Endothelial cell of umbilical vein (primary cell): Measurements from ENCODE around the gene MDFIC. TPM values are rescaled to one million over a fixed set of nuclear protein-coding genes. Genes with fewer than 3 reads are reported as not detected.

Experiments
- BruUV-seq: library from RNA; stranded (reverse); fragments of 400-500 nt; replicated peaks from 2 replicates; lab custom pipeline; 2021; lab: Mats Ljungman, UMichigan
- CTCF ChIA-PET: fragments of 300-600, 350-600 bp; sonication (Branson Sonifier 250); formaldehyde crosslinking; loops from one replicate; lab custom pipeline; 2021; ENCODE audit warnings: antibody characterized with exemption, inconsistent platforms; lab: Charles Lee
- POLR2A ChIA-PET: fragments of 300-600, 350-600 bp; sonication (Branson Sonifier 250); formaldehyde crosslinking; loops from one replicate; lab custom pipeline; 2021; ENCODE audit warnings: antibody characterized with exemption, inconsistent platforms; lab: Charles Lee
- DNase-seq: peaks from one replicate; pipeline ENCODE4 v3.0.0-alpha.2; 2011; ENCODE audit warnings: low read depth, low spot score
- FAIRE-seq: peaks from 2 replicates; lab custom pipeline; 2011; peaks lifted over from hg19 to GRCh38; lab: Jason Lieb, UNC
- H2AFZ ChIP-seq: 2 replicates; pipeline ENCODE4 v1.6.0; 2012; ENCODE audit warnings: low read depth, low read length, control low read depth, inconsistent platforms
- H3K27ac ChIP-seq: 2 replicates; pipeline ENCODE4 v1.5.1; 2011; ENCODE audit warnings: low read depth, mild to moderate bottlenecking, control low read depth, low read length, moderate library complexity; ENCODE audit not compliant: insufficient read depth
- H3K27me3 ChIP-seq, 2 experiments: 2 replicates each; pipeline versions ENCODE4 v1.6.0 to v1.6.1; 2011; ENCODE audit warnings: low read length in 2 of 2, mixed read lengths in 1 of 2; ENCODE audit not compliant: control insufficient read depth in 2 of 2, insufficient read depth in 2 of 2
- H3K36me3 ChIP-seq, 2 experiments: 2 replicates in 1 of 2; 3 replicates in 1 of 2; pipeline ENCODE4 v1.5.1; 2011; ENCODE audit warnings: low read length in 2 of 2, mild to moderate bottlenecking in 1 of 2, moderate library complexity in 1 of 2; ENCODE audit not compliant: control insufficient read depth in 2 of 2, insufficient read depth in 2 of 2; ENCODE audit errors: extremely low read depth in 1 of 2
- H3K4me1 ChIP-seq: 3 replicates; pipeline ENCODE4 v1.5.1; 2011; ENCODE audit warnings: mild to moderate bottlenecking, low read length; ENCODE audit not compliant: control insufficient read depth, insufficient read depth; ENCODE audit errors: extremely low read depth
- H3K4me2 ChIP-seq: 2 replicates; pipeline ENCODE4 v1.6.1; 2011; ENCODE audit warnings: low read length, control low read depth, mixed read lengths; ENCODE audit not compliant: insufficient read depth
- H3K4me3 ChIP-seq, 3 experiments: fragments of 200-600 bp in 1 of 3; sonication (generic), shearing (Covaris generic) in 1 of 3; replicated peaks in 1 of 3; 2 replicates each; pipeline ENCODE4 v1.5.1; 2011 to 2016; ENCODE audit warnings: control low read depth in 3 of 3, low read length in 3 of 3, mild to moderate bottlenecking in 2 of 3, inconsistent platforms in 1 of 3, low read depth in 1 of 3, moderate library complexity in 1 of 3; ENCODE audit not compliant: insufficient read depth in 1 of 3
- H3K79me2 ChIP-seq: 2 replicates; pipeline ENCODE4 v1.6.0; 2012; ENCODE audit warnings: low read length, inconsistent platforms; ENCODE audit not compliant: control insufficient read depth, insufficient read depth
- H3K9ac ChIP-seq: replicated peaks from 2 replicates; pipeline ENCODE3; 2011; ENCODE audit warnings: low read length, control low read depth; ENCODE audit not compliant: insufficient read depth; ENCODE audit errors: extremely low read depth
- H3K9me1 ChIP-seq: replicated peaks from 3 replicates; pipeline ENCODE4 v1.6.0; 2011; ENCODE audit warnings: mild to moderate bottlenecking, low read length; ENCODE audit not compliant: control insufficient read depth, insufficient read depth; ENCODE audit errors: extremely low read depth
- H3K9me3 ChIP-seq: replicated peaks from 2 replicates; pipeline ENCODE4 v1.5.1; 2012; ENCODE audit warnings: low read length, inconsistent platforms; ENCODE audit not compliant: control insufficient read depth, insufficient read depth
- H4K20me1 ChIP-seq: replicated peaks from 2 replicates; pipeline ENCODE3; 2011; ENCODE audit warnings: mild to moderate bottlenecking, low read length; ENCODE audit not compliant: control insufficient read depth, insufficient read depth; ENCODE audit errors: extremely low read depth
- EZH2 ChIP-seq: IDR thresholded peaks from 2 replicates; pipeline ENCODE4 v1.6.1; 2012; ENCODE audit warnings: borderline replicate concordance, low read depth, mild to moderate bottlenecking, moderate library complexity, low read length, inconsistent platforms; ENCODE audit not compliant: severe bottlenecking
- FOS ChIP-seq: IDR thresholded peaks from 2 replicates; pipeline ENCODE4 v1.6.1; 2011; ENCODE audit warnings: mild to moderate bottlenecking, low read length, moderate library complexity, borderline replicate concordance; ENCODE audit not compliant: insufficient read depth
- GATA2 ChIP-seq: IDR thresholded peaks from 2 replicates; pipeline ENCODE4 v1.7.0; 2011; ENCODE audit warnings: low read depth, mild to moderate bottlenecking, moderate library complexity, mixed read lengths, low read length; ENCODE audit not compliant: insufficient read length, insufficient read depth
- JUN ChIP-seq: IDR thresholded peaks from 2 replicates; pipeline ENCODE4 v1.6.1; 2011; ENCODE audit warnings: borderline replicate concordance, low read depth; ENCODE audit not compliant: insufficient read length, insufficient read depth
- MYC ChIP-seq: IDR thresholded peaks from one replicate; pipeline ENCODE4 v1.6.1; 2011; ENCODE audit warnings: mild to moderate bottlenecking, low read depth, low read length
- POLR2A ChIP-seq: IDR thresholded peaks from 2 replicates; pipeline ENCODE4 v1.6.1; 2012; ENCODE audit warnings: low read depth, mild to moderate bottlenecking, control low read depth, low read length
- POLR2AphosphoS5 ChIP-seq: IDR thresholded peaks from 2 replicates; pipeline ENCODE4 v1.6.1; 2012; ENCODE audit warnings: low read depth, mild to moderate bottlenecking, control low read depth, low read length, moderate library complexity; ENCODE audit not compliant: insufficient read depth
- dilution Hi-C: fragments of 300-500 bp; cut with MboI; formaldehyde crosslinking; loops from one replicate; pipeline ENCODE4 v1.15.0; 2019; ENCODE audit warnings: low sequenced_read_pairs; ENCODE audit not compliant: extremely low pct_ligation_motif_present
- intact Hi-C: fragments of 100-400 bp; cut with micrococcal nuclease; formaldehyde crosslinking; loops from one replicate; pipeline ENCODE4 v1.10.0; 2022
- polyA plus RNA-seq, 4 experiments: library from polyadenylated mRNA; depleted of rRNA in 3 of 4; stranded (reverse) in 3 of 4; unstranded in 1 of 4; fragments of >200 nt; gene quantifications; 2 replicates each; pipeline versions ENCODE4 v1.2.1 to v1.2.3, GENCODE V29; 2011 to 2012; ENCODE audit warnings: missing spikeins in 1 of 4
- total RNA-seq: library from RNA; stranded (reverse); gene quantifications from 2 replicates; pipeline ENCODE4 v1.2.3, GENCODE V29; 2021
- TF ChIP-seq, protein P1 (sequence below): IDR thresholded peaks from 2 replicates; pipeline ENCODE4 v1.6.1; 2011; ENCODE audit not compliant: insufficient read depth, insufficient read length
- TF ChIP-seq, protein P2 (sequence below), 2 donors: IDR thresholded peaks; 1 replicate in 1 of 2; 2 replicates in 1 of 2; pipeline ENCODE4 v1.5.1; 2011; ENCODE audit warnings: low read length in 2 of 2, mild to moderate bottlenecking in 2 of 2, moderate library complexity in 2 of 2, control low read depth in 1 of 2, inconsistent platforms in 1 of 2, low read depth in 1 of 2; ENCODE audit not compliant: insufficient read depth in 1 of 2; ENCODE audit errors: extremely low read depth in 1 of 2

The MDFIC gene
- total and polyA plus RNA-seq, 2 donors (not counting 3 experiments of a cell fraction or from before 2014, with no cell fraction given): 6.5 to 14.2 TPM

DNA sequence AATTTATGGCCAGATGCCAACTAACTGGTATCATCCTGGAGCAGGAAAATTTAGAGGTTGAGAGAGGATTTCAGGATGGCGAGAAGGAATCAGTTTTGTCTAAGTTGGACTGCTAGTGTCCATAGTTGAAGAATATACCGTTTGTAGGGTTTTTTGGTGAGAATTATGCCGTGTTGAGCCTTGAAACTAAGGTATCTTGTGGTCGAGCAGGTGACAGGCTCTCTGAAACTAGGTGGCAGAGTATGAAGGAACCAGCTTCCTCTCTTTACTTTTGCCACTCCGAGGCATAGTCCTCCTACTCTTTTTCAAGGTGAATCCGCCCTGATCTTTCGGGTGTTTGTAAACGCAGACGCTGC is 9.7 kb downstream of the MDFIC start:
- Histone ChIP-seq H3K4me2 (no peak overlapping the region), H3K27me3 (no peaks in the 10 kb centered on the region), H3K4me1 (peaks cover 14% of the 10 kb centered on the region), H3K36me3 (no peaks in the 10 kb centered on the region), H3K79me2 (peaks cover 3% of the 10 kb centered on the region), H2AFZ (no peak overlapping the region), H3K9me3 (no peaks in the 10 kb centered on the region), H3K27ac (no peak overlapping the region), H3K9ac (no peak overlapping the region), H3K4me3 (no peak overlapping the region), H4K20me1 (no peaks in the 10 kb centered on the region), H3K9me1 (no peaks in the 10 kb centered on the region)
- POLR2A ChIA-PET: no interaction called here
- no peak for DNase-seq
- intact Hi-C loops (no loop called here), dilution Hi-C loops (no loop called here)
- FAIRE-seq: no peak
- no TSS peak for BruUV-seq
- CTCF ChIA-PET: interaction anchor here (1.4 kb wide), 1 partner anchor 8 kb away, joined by 3 read pairs; no protein-coding TSS in a partner anchor
- TF ChIP-seq, protein P1, sequence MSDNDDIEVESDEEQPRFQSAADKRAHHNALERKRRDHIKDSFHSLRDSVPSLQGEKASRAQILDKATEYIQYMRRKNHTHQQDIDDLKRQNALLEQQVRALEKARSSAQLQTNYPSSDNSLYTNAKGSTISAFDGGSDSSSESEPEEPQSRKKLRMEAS: no peak
- TF ChIP-seq, protein P2, sequence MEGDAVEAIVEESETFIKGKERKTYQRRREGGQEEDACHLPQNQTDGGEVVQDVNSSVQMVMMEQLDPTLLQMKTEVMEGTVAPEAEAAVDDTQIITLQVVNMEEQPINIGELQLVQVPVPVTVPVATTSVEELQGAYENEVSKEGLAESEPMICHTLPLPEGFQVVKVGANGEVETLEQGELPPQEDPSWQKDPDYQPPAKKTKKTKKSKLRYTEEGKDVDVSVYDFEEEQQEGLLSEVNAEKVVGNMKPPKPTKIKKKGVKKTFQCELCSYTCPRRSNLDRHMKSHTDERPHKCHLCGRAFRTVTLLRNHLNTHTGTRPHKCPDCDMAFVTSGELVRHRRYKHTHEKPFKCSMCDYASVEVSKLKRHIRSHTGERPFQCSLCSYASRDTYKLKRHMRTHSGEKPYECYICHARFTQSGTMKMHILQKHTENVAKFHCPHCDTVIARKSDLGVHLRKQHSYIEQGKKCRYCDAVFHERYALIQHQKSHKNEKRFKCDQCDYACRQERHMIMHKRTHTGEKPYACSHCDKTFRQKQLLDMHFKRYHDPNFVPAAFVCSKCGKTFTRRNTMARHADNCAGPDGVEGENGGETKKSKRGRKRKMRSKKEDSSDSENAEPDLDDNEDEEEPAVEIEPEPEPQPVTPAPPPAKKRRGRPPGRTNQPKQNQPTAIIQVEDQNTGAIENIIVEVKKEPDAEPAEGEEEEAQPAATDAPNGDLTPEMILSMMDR (IDR thresholded peaks at IDR 0.05; ENCODE audit: extremely low read depth in 1 of 2, insufficient read depth in 1 of 2, low read depth in 1 of 2, low read length in 2 of 2): no peak
- TF ChIP-seq POLR2AphosphoS5 (no peak), POLR2A (no peak), MYC (no peak), JUN (no peak), EZH2 (no peak), FOS (no peak), GATA2 (no peak)
